A549 (cell line): Measurements from ENCODE around the gene MAPK4. TPM values are rescaled to one million over a fixed set of nuclear protein-coding genes. Genes with fewer than 3 reads are reported as not detected.

Source experiments
- ATAC-seq, 2 experiments: fragments of 200-7000 bp in 1 of 2; fragments of >200 bp in 1 of 2; cut with Nextera tagmentation in 1 of 2; cut with Tn5 transposase in 1 of 2; 3 replicates each; pipeline versions ENCODE4 v1.8.0 to v1.9.1; 2018 to 2020; ENCODE audit warnings: mild to moderate bottlenecking in 1 of 2, moderate library complexity in 1 of 2
- CTCF ChIA-PET: fragments of 300-600 bp; sonication (Branson Sonifier 250); formaldehyde crosslinking; extraction: SDS; loops from one replicate; lab custom pipeline; 2021; ENCODE audit warnings: antibody characterized with exemption, inconsistent platforms; lab: Yijun Ruan, JAX
- POLR2A ChIA-PET: fragments of 350-600 bp; formaldehyde crosslinking; extraction: SDS; loops from one replicate; lab custom pipeline; 2021; ENCODE audit warnings: antibody characterized with exemption, inconsistent platforms; lab: Yijun Ruan, JAX
- DNase-seq, 2 experiments: peaks; one replicate each; pipeline versions ENCODE4 v3.0.0 to v3.0.0-alpha.2; 2011 to 2016; ENCODE audit warnings: low read depth in 1 of 2, low spot score in 1 of 2
- FAIRE-seq: peaks from 2 replicates; lab custom pipeline; 2011; peaks lifted over from hg19 to GRCh38; lab: Jason Lieb, UNC
- H3K27ac ChIP-seq, 2 experiments: fragments of >200 bp; sonication (Bioruptor Twin); formaldehyde crosslinking; 3 replicates each; pipeline ENCODE4 v1.5.1; 2016 to 2017
- H3K4me1 ChIP-seq: fragments of >200 bp; sonication (Bioruptor Twin); formaldehyde crosslinking; 3 replicates; pipeline ENCODE4 v1.6.1; 2016
- H3K4me2 ChIP-seq: fragments of >200 bp; sonication (Bioruptor Twin); formaldehyde crosslinking; 3 replicates; pipeline ENCODE4 v1.6.1; 2016
- H3K4me3 ChIP-seq: fragments of >200 bp; sonication (Bioruptor Twin); formaldehyde crosslinking; 3 replicates; pipeline ENCODE4 v1.5.1; 2016
- H3K9me3 ChIP-seq: fragments of >200 bp; sonication (Bioruptor Twin); formaldehyde crosslinking; 3 replicates; pipeline ENCODE4 v1.6.1; 2016
- BHLHE40 ChIP-seq: IDR thresholded peaks from 2 replicates; pipeline ENCODE4 v1.6.1; 2012; ENCODE audit warnings: low read depth, low read length, inconsistent platforms
- CBX2 ChIP-seq: fragments of 200-600 bp; sonication (generic); IDR thresholded peaks from 2 replicates; pipeline ENCODE4 v1.6.1; 2016; ENCODE audit warnings: low read depth, mild to moderate bottlenecking, borderline replicate concordance
- CBX8 ChIP-seq: fragments of 200-600 bp; sonication (generic); IDR thresholded peaks from 2 replicates; pipeline ENCODE4 v1.6.1; 2016
- CHD2 ChIP-seq: fragments of 150-350 bp; IDR thresholded peaks from 2 replicates; pipeline ENCODE4 v1.6.1; 2014; ENCODE audit warnings: low read length; ENCODE audit not compliant: partially characterized antibody
- E2F6 ChIP-seq: IDR thresholded peaks from 2 replicates; pipeline ENCODE4 v1.6.1; 2012; ENCODE audit warnings: low read depth, borderline replicate concordance
- EP300 ChIP-seq, 2 experiments: fragments of >200 bp; sonication (Bioruptor Twin); formaldehyde crosslinking; IDR thresholded peaks; 2 replicates in 1 of 2; 3 replicates in 1 of 2; pipeline ENCODE4 v1.6.1; 2016 to 2017
- FOXS1 ChIP-seq: fragments of 250-450 bp; sonication (Bioruptor Pico); IDR thresholded peaks from 2 replicates; pipeline ENCODE4 v1.5.0; 2020; ENCODE audit warnings: mild to moderate bottlenecking, moderate library complexity
- HES2 ChIP-seq: fragments of >200 bp; sonication (Bioruptor Twin); formaldehyde crosslinking; IDR thresholded peaks from 2 replicates; pipeline ENCODE4 v1.6.1; 2016
- HMGXB4 ChIP-seq: fragments of 250-450 bp; sonication (Bioruptor Pico); IDR thresholded peaks from 2 replicates; pipeline ENCODE4 v1.5.0; 2021; ENCODE audit warnings: mild to moderate bottlenecking, moderate library complexity, borderline replicate concordance
- HOXB13 ChIP-seq: fragments of 250-450 bp; sonication (Bioruptor Pico); IDR thresholded peaks from 2 replicates; pipeline ENCODE4 v1.5.0; 2020; ENCODE audit warnings: low read depth, mild to moderate bottlenecking, moderate library complexity
- HOXB5 ChIP-seq: fragments of 250-450 bp; sonication (Bioruptor Pico); IDR thresholded peaks from 2 replicates; pipeline ENCODE4 v1.5.0; 2020; ENCODE audit warnings: mild to moderate bottlenecking, moderate library complexity
- JUN ChIP-seq, 2 experiments: fragments of >200 bp; sonication (Bioruptor Twin); formaldehyde crosslinking; IDR thresholded peaks; 2 replicates in 1 of 2; 3 replicates in 1 of 2; pipeline ENCODE4 v1.6.1; 2016 to 2017
- JUNB ChIP-seq: fragments of >200 bp; sonication (Bioruptor Twin); formaldehyde crosslinking; IDR thresholded peaks from 2 replicates; pipeline ENCODE4 v1.6.1; 2016
- KDM5A ChIP-seq: fragments of 200-600 bp; sonication (generic); IDR thresholded peaks from 2 replicates; pipeline ENCODE4 v1.6.1; 2016; ENCODE audit warnings: antibody characterized with exemption, mild to moderate bottlenecking
- MYC ChIP-seq: IDR thresholded peaks from 2 replicates; pipeline ENCODE4 v1.6.1; 2012; ENCODE audit warnings: mild to moderate bottlenecking, inconsistent platforms, low read length, improper control_type of control experiment, borderline replicate concordance
- NR3C1 ChIP-seq: fragments of >200 bp; sonication (Bioruptor Twin); formaldehyde crosslinking; IDR thresholded peaks from 3 replicates; pipeline ENCODE4 v1.6.1; 2017
- PHF8 ChIP-seq: fragments of 200-600 bp; sonication (generic); IDR thresholded peaks from 2 replicates; pipeline ENCODE4 v1.6.1; 2016; ENCODE audit warnings: low read depth, mild to moderate bottlenecking, antibody characterized with exemption, moderate library complexity, borderline replicate concordance
- POLR2A ChIP-seq: IDR thresholded peaks from 2 replicates; pipeline ENCODE4 v1.6.1; 2012; ENCODE audit warnings: mild to moderate bottlenecking, low read length
- RAD21 ChIP-seq, 2 experiments: fragments of >200 bp in 1 of 2; sonication (Bioruptor Twin) in 1 of 2; formaldehyde crosslinking in 1 of 2; IDR thresholded peaks in 1 of 2; conservative IDR thresholded peaks in 1 of 2; 2 replicates in 1 of 2; 3 replicates in 1 of 2; pipeline ENCODE4 v1.6.1; 2012 to 2018; ENCODE audit warnings: inconsistent platforms in 1 of 2
- RARB ChIP-seq: fragments of 250-450 bp; sonication (Bioruptor Pico); IDR thresholded peaks from 2 replicates; pipeline ENCODE4 v1.8.0; 2021; ENCODE audit warnings: mild to moderate bottlenecking, moderate library complexity
- RCOR1 ChIP-seq: fragments of 150-350 bp; IDR thresholded peaks from 2 replicates; pipeline ENCODE4 v1.6.1; 2014; ENCODE audit warnings: antibody characterized with exemption, low read length, low read depth
- REST ChIP-seq: fragments of 200-600 bp; sonication (generic); IDR thresholded peaks from 2 replicates; pipeline ENCODE4 v1.6.1; 2016; ENCODE audit warnings: antibody characterized with exemption, mild to moderate bottlenecking, moderate library complexity
- RNF2 ChIP-seq: fragments of 200-600 bp; sonication (generic); IDR thresholded peaks from 2 replicates; pipeline ENCODE4 v1.6.1; 2016; ENCODE audit warnings: low read depth, mild to moderate bottlenecking, antibody characterized with exemption, moderate library complexity, borderline replicate concordance
- SREBF2 ChIP-seq: fragments of 450-650 bp; IDR thresholded peaks from 2 replicates; pipeline ENCODE4 v1.6.1; 2014; ENCODE audit warnings: mild to moderate bottlenecking, moderate library complexity
- TFCP2L1 ChIP-seq: fragments of 250-450 bp; sonication (Bioruptor Pico); IDR thresholded peaks from 2 replicates; pipeline ENCODE4 v1.5.0; 2021; ENCODE audit warnings: mild to moderate bottlenecking
- USF2 ChIP-seq: fragments of 450-650 bp; IDR thresholded peaks from 2 replicates; pipeline ENCODE4 v1.6.1; 2014; ENCODE audit warnings: antibody characterized with exemption
- ZFP36 ChIP-seq: fragments of 450-650 bp; IDR thresholded peaks from 2 replicates; pipeline ENCODE4 v1.6.1; 2014; ENCODE audit warnings: borderline replicate concordance; ENCODE audit not compliant: partially characterized antibody
- ZNF302 ChIP-seq: fragments of 250-450 bp; sonication (Bioruptor Pico); IDR thresholded peaks from 2 replicates; pipeline ENCODE4 v1.9.0; 2021; ENCODE audit warnings: inconsistent platforms, mild to moderate bottlenecking, moderate library complexity
- WGBS: methylation state at CpG from one replicate; pipeline ENCODE4 v1.1.6; 2017; ENCODE audit errors: missing lambda C conversion rate; 5-methylcytosine and 5-hydroxymethylcytosine counted together
- polyA plus RNA-seq, 4 experiments: library from polyadenylated mRNA; depleted of rRNA in 3 of 4; stranded (reverse); fragments of >200 nt; fragmentation: RNase III in 1 of 4; extraction: RNeasy Plus Mini Kit Qiagen cat#74134 plus additional on column Dnase treatment in 1 of 4; gene quantifications; 2 replicates in 3 of 4; 3 replicates in 1 of 4; pipeline ENCODE4 v1.2.3, GENCODE V29; 2011 to 2017

The MAPK4 gene
- polyA plus RNA-seq, 2 of the 4 experiments (the other 2 are of a cell fraction) = 0.01 TPM; not detected in 1

GRCh38 chr18:50602466-50602865 is 42.6 kb downstream of the MAPK4 start:
- WGBS = 32% methylated on average over 3 of the region's 3 CpGs
- CTCF ChIA-PET = no interaction called here
- no peak for TF ChIP-seq ZFP36
- Histone ChIP-seq H3K4me2 (no peak overlapping the region), H3K4me1 (no peaks in the 10 kb centered on the region), H3K4me3 (no peak overlapping the region), H3K27ac (no peak overlapping the region), H3K9me3 (no peaks in the 10 kb centered on the region)
- POLR2A ChIA-PET = no interaction called here
- DNase-seq = no peak
- no peak for ATAC-seq
- no peak for FAIRE-seq

GRCh38 chr18:50606609-50607008 is 46.7 kb downstream of the MAPK4 start:
- FAIRE-seq (no peak), DNase-seq (no peak), ATAC-seq (no peak)
- 28% methylated on average over 3 of the region's 5 CpGs for WGBS
- Histone ChIP-seq H3K9me3 (no peaks in the 10 kb centered on the region), H3K27ac (no peak overlapping the region), H3K4me2 (no peak overlapping the region), H3K4me3 (no peak overlapping the region), H3K4me1 (no peaks in the 10 kb centered on the region)
- ChIA-PET POLR2A (no interaction called here), CTCF (interaction anchor here (0.9 kb wide), 1 partner anchor 39 kb away, joined by 3 read pairs; no protein-coding TSS in a partner anchor)
- TF ChIP-seq FOXS1 (CRISPR knock-in tag) (no peak), CBX2 (no peak), TFCP2L1 (no peak), POLR2A (no peak), SREBF2 (no peak), REST (no peak), CHD2 (no peak), RNF2 (no peak), NR3C1 (no peak), JUNB (no peak), PHF8 (no peak), HOXB5 (CRISPR knock-in tag) (no peak), HES2 (no peak), RCOR1 (no peak), CBX8 (no peak), EP300 (IDR thresholded peaks at IDR 0.05) (no peak), JUN (IDR thresholded peaks at IDR 0.05) (no peak), KDM5A (no peak)

- TF ChIP-seq MYC (no peak), HOXB13 (CRISPR knock-in tag) (no peak), RCOR1 (no peak), HMGXB4 (CRISPR knock-in tag) (no peak), E2F6 (no peak), PHF8 (no peak), JUNB (no peak), RARB (no peak), NR3C1 (no peak), BHLHE40 (no peak), RAD21 (conservative IDR thresholded peaks at IDR 0.05 in 1 of 2, IDR thresholded peaks at IDR 0.05 in 1 of 2) (no peak), JUN (IDR thresholded peaks at IDR 0.05) (no peak), EP300 (IDR thresholded peaks at IDR 0.05) (no peak), SREBF2 (no peak), USF2 (no peak), ZNF302 (no peak)
- Histone ChIP-seq H3K4me1 (no peaks in the 10 kb centered on the region), H3K4me2 (no peak overlapping the region), H3K9me3 (no peaks in the 10 kb centered on the region), H3K4me3 (no peak overlapping the region), H3K27ac (no peak overlapping the region)
- CTCF ChIA-PET = interaction anchor here (0.9 kb wide), 1 partner anchor 38 kb away, joined by 3 read pairs; no protein-coding TSS in a partner anchor
- WGBS = 31% methylated on average over 5 of the region's 5 CpGs
- no peak for DNase-seq
- POLR2A ChIA-PET = no interaction called here
- ATAC-seq = no peak
- FAIRE-seq = no peak
These were observed 47.6 kb downstream of the MAPK4 start for GRCh38 chr18:50607378-50607926.
